ENCODE measurements around the gene ASB15. TPM values are rescaled to one million over a fixed set of nuclear protein-coding genes. Genes with fewer than 3 reads are reported as not detected.

Gene ASB15
- total RNA-seq, 1 experiment from 2014 or later = not detected

DNA sequence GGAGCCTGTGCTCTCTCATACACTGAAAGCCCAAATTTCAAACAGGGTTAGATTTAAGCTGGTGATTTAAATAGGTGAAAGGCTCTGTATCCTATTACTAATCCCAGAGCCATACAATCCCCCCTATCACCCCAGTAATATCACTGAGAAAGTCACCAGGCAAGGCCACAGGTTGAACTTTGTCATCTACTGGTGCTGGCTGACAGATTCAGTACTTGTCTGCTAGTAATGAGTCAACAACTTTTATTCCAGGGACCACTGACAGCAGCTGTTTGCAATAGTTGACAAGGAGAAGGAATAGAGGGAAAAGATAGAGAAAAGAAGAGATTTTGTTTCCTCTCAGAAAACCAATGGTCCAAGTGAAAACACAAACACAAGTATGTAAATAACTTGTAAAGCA lies 10.4 kb downstream of the ASB15 start:
- H3K36me3 ChIP-seq (ENCODE audit: control insufficient read depth, insufficient read depth, low read length) = no peaks in the 10 kb centered on the region
- H3K27ac ChIP-seq (ENCODE audit: low read length) = no peak overlapping the region
- no TSS peak for BruUV-seq (replicated peaks)
- DNase-seq (ENCODE audit: low read depth, low spot score) = no peak
- no peak for ATAC-seq
- H3K4me1 ChIP-seq (ENCODE audit: control insufficient read depth, insufficient read depth, low read length) = no peaks in the 10 kb centered on the region
- intact Hi-C loops (cut with micrococcal nuclease; ENCODE audit: unreplicated experiment) (no loop called here), in situ Hi-C loops (cut with HindIII; ENCODE audit: low pct_unique_long_range_greater_than_20kb, low sequenced_read_pairs) (no loop called here)
- H3K27me3 ChIP-seq (ENCODE audit: control insufficient read depth, insufficient read depth, low read length) = no peaks in the 10 kb centered on the region; the same call in 1 of the 2 replicates
- no peak for TF ChIP-seq TCF7L2 (IDR thresholded peaks at IDR 0.05; ENCODE audit: low read depth, low read length)
- TF ChIP-seq POLR2AphosphoS5 (IDR thresholded peaks at IDR 0.05; ENCODE audit: low read depth, low read length) = no peak
- TF ChIP-seq, protein P1, sequence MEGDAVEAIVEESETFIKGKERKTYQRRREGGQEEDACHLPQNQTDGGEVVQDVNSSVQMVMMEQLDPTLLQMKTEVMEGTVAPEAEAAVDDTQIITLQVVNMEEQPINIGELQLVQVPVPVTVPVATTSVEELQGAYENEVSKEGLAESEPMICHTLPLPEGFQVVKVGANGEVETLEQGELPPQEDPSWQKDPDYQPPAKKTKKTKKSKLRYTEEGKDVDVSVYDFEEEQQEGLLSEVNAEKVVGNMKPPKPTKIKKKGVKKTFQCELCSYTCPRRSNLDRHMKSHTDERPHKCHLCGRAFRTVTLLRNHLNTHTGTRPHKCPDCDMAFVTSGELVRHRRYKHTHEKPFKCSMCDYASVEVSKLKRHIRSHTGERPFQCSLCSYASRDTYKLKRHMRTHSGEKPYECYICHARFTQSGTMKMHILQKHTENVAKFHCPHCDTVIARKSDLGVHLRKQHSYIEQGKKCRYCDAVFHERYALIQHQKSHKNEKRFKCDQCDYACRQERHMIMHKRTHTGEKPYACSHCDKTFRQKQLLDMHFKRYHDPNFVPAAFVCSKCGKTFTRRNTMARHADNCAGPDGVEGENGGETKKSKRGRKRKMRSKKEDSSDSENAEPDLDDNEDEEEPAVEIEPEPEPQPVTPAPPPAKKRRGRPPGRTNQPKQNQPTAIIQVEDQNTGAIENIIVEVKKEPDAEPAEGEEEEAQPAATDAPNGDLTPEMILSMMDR (IDR thresholded peaks at IDR 0.05) = no peak
- TF ChIP-seq, protein P2, sequence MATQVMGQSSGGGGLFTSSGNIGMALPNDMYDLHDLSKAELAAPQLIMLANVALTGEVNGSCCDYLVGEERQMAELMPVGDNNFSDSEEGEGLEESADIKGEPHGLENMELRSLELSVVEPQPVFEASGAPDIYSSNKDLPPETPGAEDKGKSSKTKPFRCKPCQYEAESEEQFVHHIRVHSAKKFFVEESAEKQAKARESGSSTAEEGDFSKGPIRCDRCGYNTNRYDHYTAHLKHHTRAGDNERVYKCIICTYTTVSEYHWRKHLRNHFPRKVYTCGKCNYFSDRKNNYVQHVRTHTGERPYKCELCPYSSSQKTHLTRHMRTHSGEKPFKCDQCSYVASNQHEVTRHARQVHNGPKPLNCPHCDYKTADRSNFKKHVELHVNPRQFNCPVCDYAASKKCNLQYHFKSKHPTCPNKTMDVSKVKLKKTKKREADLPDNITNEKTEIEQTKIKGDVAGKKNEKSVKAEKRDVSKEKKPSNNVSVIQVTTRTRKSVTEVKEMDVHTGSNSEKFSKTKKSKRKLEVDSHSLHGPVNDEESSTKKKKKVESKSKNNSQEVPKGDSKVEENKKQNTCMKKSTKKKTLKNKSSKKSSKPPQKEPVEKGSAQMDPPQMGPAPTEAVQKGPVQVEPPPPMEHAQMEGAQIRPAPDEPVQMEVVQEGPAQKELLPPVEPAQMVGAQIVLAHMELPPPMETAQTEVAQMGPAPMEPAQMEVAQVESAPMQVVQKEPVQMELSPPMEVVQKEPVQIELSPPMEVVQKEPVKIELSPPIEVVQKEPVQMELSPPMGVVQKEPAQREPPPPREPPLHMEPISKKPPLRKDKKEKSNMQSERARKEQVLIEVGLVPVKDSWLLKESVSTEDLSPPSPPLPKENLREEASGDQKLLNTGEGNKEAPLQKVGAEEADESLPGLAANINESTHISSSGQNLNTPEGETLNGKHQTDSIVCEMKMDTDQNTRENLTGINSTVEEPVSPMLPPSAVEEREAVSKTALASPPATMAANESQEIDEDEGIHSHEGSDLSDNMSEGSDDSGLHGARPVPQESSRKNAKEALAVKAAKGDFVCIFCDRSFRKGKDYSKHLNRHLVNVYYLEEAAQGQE (IDR thresholded peaks at IDR 0.05; ENCODE audit: insufficient read depth in 1 of 2, low read depth in 2 of 2, low read length in 1 of 2) = no peak
- no peak for TF ChIP-seq SIN3A (IDR thresholded peaks at IDR 0.05; ENCODE audit: borderline replicate concordance, insufficient read depth, low read depth, low read length)
- ChIA-PET CTCF (no interaction called here), POLR2A (no interaction called here)
- no peaks in the 10 kb centered on the region for H3K9me3 ChIP-seq (ENCODE audit: control insufficient read depth, insufficient read depth, low read depth, low read length)
- H3K4me3 ChIP-seq (ENCODE audit: low read depth in 2 of 2, low read length in 2 of 2) = no peak overlapping the region

DNA sequence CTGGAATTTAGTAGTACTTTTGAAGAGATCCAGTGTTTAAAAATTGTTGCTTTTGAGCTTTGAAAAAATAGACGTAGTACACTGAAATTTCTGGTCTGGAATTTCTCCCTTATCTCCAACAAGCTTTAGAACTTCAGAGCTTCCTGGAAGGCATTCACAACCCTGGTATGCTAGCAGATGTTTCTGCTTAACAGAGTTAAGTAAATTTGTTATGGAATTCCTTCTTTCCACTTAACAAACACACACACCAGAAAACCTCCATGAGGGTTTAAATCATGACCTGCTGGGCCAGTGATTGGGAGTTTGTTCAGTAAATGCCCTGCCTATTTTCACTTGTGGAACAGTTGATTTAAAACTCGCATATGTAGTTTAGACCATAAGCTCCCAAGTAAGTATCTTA lies 13.7 kb downstream of the ASB15 start:
- intact Hi-C loops (cut with micrococcal nuclease; ENCODE audit: unreplicated experiment) = no loop called here
- DNase-seq (ENCODE audit: low read depth, low spot score) (no peak), ATAC-seq (no peak)
- no peak for TF ChIP-seq POLR2AphosphoS5 (IDR thresholded peaks at IDR 0.05; ENCODE audit: low read depth, low read length)
- TF ChIP-seq SIN3A (IDR thresholded peaks at IDR 0.05; ENCODE audit: borderline replicate concordance, insufficient read depth, low read depth, low read length) = no peak
- no peak for TF ChIP-seq TCF7L2 (IDR thresholded peaks at IDR 0.05; ENCODE audit: low read depth, low read length)
- TF ChIP-seq, protein P1 (IDR thresholded peaks at IDR 0.05) = no peak
- TF ChIP-seq, protein P2 (IDR thresholded peaks at IDR 0.05; ENCODE audit: insufficient read depth in 1 of 2, low read depth in 2 of 2, low read length in 1 of 2) = no peak
- Histone ChIP-seq H3K36me3 (ENCODE audit: control insufficient read depth, insufficient read depth, low read length) (no peaks in the 10 kb centered on the region), H3K4me3 (ENCODE audit: low read depth in 2 of 2, low read length in 2 of 2) (no peak overlapping the region), H3K27ac (ENCODE audit: low read length) (no peak overlapping the region), H3K27me3 (ENCODE audit: control insufficient read depth, insufficient read depth, low read length) (no peaks in the 10 kb centered on the region; the same call in 1 of the 2 replicates), H3K9me3 (ENCODE audit: control insufficient read depth, insufficient read depth, low read depth, low read length) (no peaks in the 10 kb centered on the region), H3K4me1 (ENCODE audit: control insufficient read depth, insufficient read depth, low read length) (no peaks in the 10 kb centered on the region)
- CTCF ChIA-PET = no interaction called here
- in situ Hi-C loops (cut with HindIII; ENCODE audit: low pct_unique_long_range_greater_than_20kb, low sequenced_read_pairs) = no loop called here
- BruUV-seq (replicated peaks) = no TSS peak
- POLR2A ChIA-PET = no interaction called here

Measured in Panc1 (cell line).